ENCODE results near the gene EARS2.

- TF ChIP-seq CTCF (IDR thresholded peaks at IDR 0.05) (no peak), POLR2A (IDR thresholded peaks at IDR 0.05) (no peak), EP300 (IDR thresholded peaks at IDR 0.05) (no peak)
These were observed 47.8 kb downstream of the EARS2 start for GRCh38 chr16:23509441-23509754.

All from ovary (tissue), 3 donors.